Measurements from ENCODE around the gene GRAMD4. TPM values are rescaled to one million over a fixed set of nuclear protein-coding genes. Genes with fewer than 3 reads are reported as not detected.

Gene GRAMD4
- total RNA-seq, 1 donor from 2014 or later, result 36.8 TPM

DNA sequence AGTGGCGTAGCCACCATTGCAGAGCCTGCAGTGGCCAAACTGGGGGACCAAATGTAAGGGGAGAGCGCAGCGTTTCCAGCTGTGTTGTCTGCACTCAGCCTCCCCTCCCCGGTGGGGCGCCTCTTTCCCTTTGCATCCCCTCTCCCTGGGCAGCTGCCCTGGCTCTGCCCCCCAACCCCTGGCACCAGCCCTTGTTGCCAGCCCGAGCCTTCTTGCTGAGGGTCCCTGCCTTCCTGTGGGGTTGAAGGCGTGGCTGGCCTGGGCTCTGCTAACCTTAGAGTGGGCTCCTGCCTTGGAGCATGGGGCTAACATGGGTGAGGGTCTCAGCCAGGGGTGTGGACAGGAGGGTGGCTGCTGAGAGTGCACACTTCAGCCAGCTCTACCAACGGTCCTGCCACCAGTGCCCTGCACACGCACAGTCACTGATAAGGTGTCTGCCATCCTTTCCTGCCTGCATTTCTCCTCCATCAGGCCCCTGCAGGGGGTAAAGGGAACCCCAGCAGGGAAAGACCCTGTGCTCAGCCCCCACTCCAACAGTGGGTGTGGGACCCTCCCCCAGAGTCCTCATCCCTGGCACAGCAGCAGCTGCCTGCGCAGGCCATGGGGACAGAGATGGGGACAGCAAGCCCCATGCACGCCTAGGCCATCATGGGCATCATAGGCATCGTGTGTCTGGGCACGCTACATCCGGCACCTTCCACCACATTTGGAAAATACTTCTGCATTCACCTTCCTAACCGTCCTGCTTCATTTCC, 74.4 kb downstream of the GRAMD4 start:
- no peak for TF ChIP-seq CTCF (conservative IDR thresholded peaks at IDR 0.05; ENCODE audit: low read depth, low read length)
- DNase-seq (ENCODE audit: low read depth), result no peak
- no peak overlapping the region for H3K4me3 ChIP-seq (ENCODE audit: low read depth, low read length)

- no peak overlapping the region for H3K4me3 ChIP-seq (ENCODE audit: low read depth, low read length)
- TF ChIP-seq CTCF (conservative IDR thresholded peaks at IDR 0.05; ENCODE audit: low read depth, low read length), result no peak
- DNase-seq (ENCODE audit: low read depth), result no peak
These were observed 75.4 kb downstream of the GRAMD4 start for GRCh38 chr22:46695346-46696228.

GRCh38 chr22:46696229-46696518, 76.0 kb downstream of the GRAMD4 start:
- no peak overlapping the region for H3K4me3 ChIP-seq (ENCODE audit: low read depth, low read length)
- TF ChIP-seq CTCF (conservative IDR thresholded peaks at IDR 0.05; ENCODE audit: low read depth, low read length), result no peak
- DNase-seq (ENCODE audit: low read depth), result no peak

GRCh38 chr22:46696614-46697013, 76.4 kb downstream of the GRAMD4 start:
- H3K4me3 ChIP-seq (ENCODE audit: low read depth, low read length), result no peak overlapping the region
- DNase-seq (ENCODE audit: low read depth), result no peak
- TF ChIP-seq CTCF (conservative IDR thresholded peaks at IDR 0.05; ENCODE audit: low read depth, low read length), result no peak

- no peak overlapping the region for H3K4me3 ChIP-seq (ENCODE audit: low read depth, low read length)
These were observed 77.8 kb downstream of the GRAMD4 start for GRCh38 chr22:46697811-46698515.

GRCh38 chr22:46699091-46699490, 78.9 kb downstream of the GRAMD4 start:
- no peak overlapping the region for H3K4me3 ChIP-seq (ENCODE audit: low read depth, low read length)
- no peak for DNase-seq (ENCODE audit: low read depth)
- no peak for TF ChIP-seq CTCF (conservative IDR thresholded peaks at IDR 0.05; ENCODE audit: low read depth, low read length)

More at GRCh38 chr22:46697811-46698515, 77.8 kb downstream of the GRAMD4 start:
- DNase-seq (ENCODE audit: low read depth), result no peak
- no peak for TF ChIP-seq CTCF (conservative IDR thresholded peaks at IDR 0.05; ENCODE audit: low read depth, low read length)
